Subcutaneous abdominal adipose tissue (tissue), 5 donors: ENCODE data around the gene SEMA6B.

Experiments
- H3K27ac ChIP-seq: one replicate; pipeline ENCODE4 v1.7.0; 2013; ENCODE audit warnings: low read depth, mild to moderate bottlenecking, inconsistent platforms, low read length, moderate library complexity
- H3K27me3 ChIP-seq, 5 donors: one replicate each; pipeline ENCODE4 v1.7.0; 2013; ENCODE audit warnings: low read length in 5 of 5, inconsistent platforms in 1 of 5; ENCODE audit not compliant: control insufficient read depth in 5 of 5, insufficient read depth in 4 of 5
- H3K36me3 ChIP-seq, 5 donors: one replicate each; pipeline ENCODE4 v1.7.0; 2013; ENCODE audit warnings: low read length in 5 of 5; ENCODE audit not compliant: control insufficient read depth in 5 of 5, insufficient read depth in 5 of 5
- H3K4me1 ChIP-seq, 5 donors: one replicate each; pipeline ENCODE4 v1.7.0; 2013; ENCODE audit warnings: low read length in 5 of 5, mild to moderate bottlenecking in 3 of 5, moderate library complexity in 1 of 5; ENCODE audit not compliant: control insufficient read depth in 5 of 5, insufficient read depth in 5 of 5
- H3K4me3 ChIP-seq, 5 donors: one replicate each; pipeline ENCODE4 v1.7.0; 2013; ENCODE audit warnings: low read length in 5 of 5, low read depth in 1 of 5
- H3K9ac ChIP-seq, 5 donors: one replicate each; pipeline ENCODE4 v1.7.0; 2013; ENCODE audit warnings: low read length in 5 of 5, mild to moderate bottlenecking in 4 of 5, moderate library complexity in 3 of 5
- H3K9me3 ChIP-seq, 5 donors: one replicate each; pipeline ENCODE4 v1.7.0; 2013; ENCODE audit warnings: low read length in 5 of 5; ENCODE audit not compliant: control insufficient read depth in 5 of 5
- donor health status: healthy.
- donor health status: healthy.
- donor health status: healthy.
- donor health status: healthy.
- donor health status: healthy.

Gene SEMA6B

DNA sequence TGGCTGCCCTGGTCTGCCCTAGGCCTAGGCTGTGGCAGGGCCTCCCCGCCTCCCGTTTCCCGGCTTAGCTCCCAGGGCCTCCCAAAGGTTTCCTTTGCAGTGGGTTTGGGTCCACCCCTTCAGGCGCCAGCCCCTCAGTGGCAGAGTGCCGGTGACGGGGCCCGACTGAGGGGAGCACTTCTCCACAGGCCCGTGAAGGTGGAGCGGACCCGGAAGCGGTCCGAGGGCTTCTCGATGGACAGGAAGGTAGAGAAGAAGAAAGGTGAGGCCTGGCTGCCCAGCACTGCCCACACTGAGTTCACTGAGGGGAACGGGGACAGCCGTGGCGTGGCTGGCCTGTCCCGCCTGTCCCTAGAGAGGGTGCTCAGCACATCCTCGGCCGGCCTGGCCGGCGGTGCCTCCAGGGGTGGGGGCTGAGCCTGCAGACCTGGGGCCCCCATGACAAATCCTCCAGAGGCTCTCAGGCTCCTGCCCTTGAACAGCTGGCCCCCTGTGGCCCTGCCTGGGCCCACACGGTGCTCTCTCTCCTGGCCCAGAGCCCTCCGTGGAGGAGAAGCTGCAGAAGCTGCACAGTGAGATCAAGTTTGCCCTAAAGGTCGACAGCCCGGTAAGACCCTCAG lies 61.6 kb downstream of the SEMA6B start:
- Histone ChIP-seq H3K27ac (no peak overlapping the region), H3K4me3 (no peak overlapping the region), H3K27me3 (no peaks in the 10 kb centered on the region), H3K9me3 (no peaks in the 10 kb centered on the region), H3K36me3 (peaks cover 0 to 90% (median 78%) of the 10 kb centered on the region in 5 donors), H3K9ac (no peak overlapping the region), H3K4me1 (peaks cover 3 to 16% (median 10%) of the 10 kb centered on the region in 5 donors)

DNA sequence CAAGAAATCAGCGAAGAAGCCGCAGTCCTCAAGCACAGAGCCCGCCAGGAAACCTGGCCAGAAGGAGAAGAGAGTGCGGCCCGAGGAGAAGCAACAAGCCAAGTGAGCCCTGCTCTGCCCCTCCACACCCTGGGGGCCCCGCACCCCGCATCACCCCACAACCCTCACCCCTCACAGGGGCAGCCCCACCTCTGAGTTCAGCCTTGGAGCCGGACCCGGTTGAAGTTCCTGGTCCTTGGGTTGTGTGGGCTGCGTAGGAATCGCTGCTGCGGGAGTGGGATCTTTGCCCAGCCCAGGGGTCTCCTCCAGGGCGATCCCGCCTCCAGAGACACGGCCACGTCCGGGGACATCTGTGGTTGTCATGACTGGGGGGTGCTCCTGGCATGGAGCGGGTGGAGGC lies 63.2 kb downstream of the SEMA6B start:
- H3K36me3 ChIP-seq, result peaks cover 0 to 89% (median 73%) of the 10 kb centered on the region in 5 donors
- H3K9ac ChIP-seq, result no peak overlapping the region
- no peaks in the 10 kb centered on the region for H3K9me3 ChIP-seq
- H3K27me3 ChIP-seq, result no peaks in the 10 kb centered on the region
- H3K4me1 ChIP-seq, result peaks cover 0 to 3% (median 0%) of the 10 kb centered on the region in 5 donors
- no peak overlapping the region for H3K27ac ChIP-seq
- H3K4me3 ChIP-seq, result no peak overlapping the region

DNA sequence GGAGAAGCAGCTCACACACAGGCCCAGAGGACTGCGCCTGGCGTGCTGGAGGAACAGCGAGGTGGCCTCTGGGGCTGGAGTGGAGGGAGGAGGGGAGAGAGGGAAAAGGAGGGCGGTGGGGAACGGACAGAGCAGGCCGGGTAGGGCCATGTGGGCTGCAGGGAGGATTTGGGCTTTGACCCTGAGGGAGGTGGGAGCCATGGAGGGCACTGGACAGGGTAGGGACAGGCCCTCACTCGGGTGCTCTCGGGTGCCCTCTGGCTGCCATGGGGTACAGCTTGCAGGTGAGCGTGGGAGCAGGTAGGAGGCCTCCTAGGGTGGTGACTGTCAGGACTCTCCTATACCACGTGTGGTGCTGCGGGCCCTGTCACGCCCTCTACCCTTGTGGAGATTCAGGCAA lies 64.0 kb downstream of the SEMA6B start:
- Histone ChIP-seq H3K9me3 (no peaks in the 10 kb centered on the region), H3K27me3 (no peaks in the 10 kb centered on the region), H3K36me3 (peaks cover 0 to 85% (median 67%) of the 10 kb centered on the region in 5 donors), H3K4me3 (no peak overlapping the region), H3K4me1 (no peaks in the 10 kb centered on the region), H3K9ac (no peak overlapping the region), H3K27ac (no peak overlapping the region)

DNA sequence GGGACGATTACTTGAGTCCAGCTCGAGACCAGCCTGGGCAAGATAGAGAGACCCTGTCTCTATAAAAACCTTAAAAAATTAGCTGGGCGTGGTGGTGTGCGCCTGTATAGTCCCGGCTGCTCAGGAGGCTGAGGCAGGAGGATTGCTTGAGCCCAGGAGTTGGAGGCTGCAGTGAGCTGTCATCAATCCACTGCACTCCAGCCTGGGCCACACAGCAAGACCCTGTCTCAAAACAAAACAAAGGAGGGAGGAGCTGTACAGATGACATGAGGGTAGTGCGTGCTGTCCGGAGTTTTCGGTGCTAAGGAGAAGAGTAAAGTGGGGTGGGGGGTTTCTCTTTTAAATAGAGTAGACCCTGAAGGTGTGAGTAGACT lies 64.8 kb downstream of the SEMA6B start:
- Histone ChIP-seq H3K9me3 (no peaks in the 10 kb centered on the region), H3K9ac (no peak overlapping the region), H3K36me3 (peaks cover 0 to 85% (median 72%) of the 10 kb centered on the region in 5 donors), H3K27ac (no peak overlapping the region), H3K4me1 (no peaks in the 10 kb centered on the region), H3K27me3 (no peaks in the 10 kb centered on the region), H3K4me3 (no peak overlapping the region)

DNA sequence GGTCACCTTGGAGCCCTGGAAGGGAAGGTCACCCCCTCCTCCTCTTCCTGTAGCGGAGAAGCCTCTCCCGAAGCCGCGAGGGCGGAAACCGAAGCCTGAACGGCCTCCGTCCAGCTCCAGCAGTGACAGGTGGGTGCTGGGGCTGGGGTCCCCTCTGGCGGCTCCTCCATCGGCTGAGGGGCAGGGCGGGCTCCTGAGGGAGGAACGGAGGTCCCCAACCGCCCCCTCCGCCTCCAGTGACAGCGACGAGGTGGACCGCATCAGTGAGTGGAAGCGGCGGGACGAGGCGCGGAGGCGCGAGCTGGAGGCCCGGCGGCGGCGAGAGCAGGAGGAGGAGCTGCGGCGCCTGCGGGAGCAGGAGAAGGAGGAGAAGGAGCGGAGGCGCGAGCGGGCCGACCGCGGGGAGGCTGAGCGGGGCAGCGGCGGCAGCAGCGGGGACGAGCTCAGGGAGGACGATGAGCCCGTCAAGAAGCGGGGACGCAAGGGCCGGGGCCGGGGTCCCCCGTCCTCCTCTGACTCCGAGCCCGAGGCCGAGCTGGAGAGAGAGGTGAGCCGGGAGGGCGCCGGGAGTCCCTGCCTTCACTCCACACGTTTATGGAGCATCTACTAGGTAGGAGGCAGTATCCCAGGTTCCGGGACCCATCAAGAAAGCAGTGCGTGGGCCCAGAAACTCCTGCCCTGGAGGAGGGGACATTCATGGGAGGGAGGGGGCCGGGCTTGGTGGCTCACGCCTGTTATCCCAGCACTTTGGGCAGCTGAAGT lies 65.4 kb downstream of the SEMA6B start:
- no peak overlapping the region for H3K4me3 ChIP-seq
- no peak overlapping the region for H3K9ac ChIP-seq
- H3K36me3 ChIP-seq, result peaks cover 0 to 89% (median 74%) of the 10 kb centered on the region in 5 donors
- H3K9me3 ChIP-seq, result no peaks in the 10 kb centered on the region
- no peaks in the 10 kb centered on the region for H3K4me1 ChIP-seq
- H3K27ac ChIP-seq, result no peak overlapping the region
- no peaks in the 10 kb centered on the region for H3K27me3 ChIP-seq

DNA sequence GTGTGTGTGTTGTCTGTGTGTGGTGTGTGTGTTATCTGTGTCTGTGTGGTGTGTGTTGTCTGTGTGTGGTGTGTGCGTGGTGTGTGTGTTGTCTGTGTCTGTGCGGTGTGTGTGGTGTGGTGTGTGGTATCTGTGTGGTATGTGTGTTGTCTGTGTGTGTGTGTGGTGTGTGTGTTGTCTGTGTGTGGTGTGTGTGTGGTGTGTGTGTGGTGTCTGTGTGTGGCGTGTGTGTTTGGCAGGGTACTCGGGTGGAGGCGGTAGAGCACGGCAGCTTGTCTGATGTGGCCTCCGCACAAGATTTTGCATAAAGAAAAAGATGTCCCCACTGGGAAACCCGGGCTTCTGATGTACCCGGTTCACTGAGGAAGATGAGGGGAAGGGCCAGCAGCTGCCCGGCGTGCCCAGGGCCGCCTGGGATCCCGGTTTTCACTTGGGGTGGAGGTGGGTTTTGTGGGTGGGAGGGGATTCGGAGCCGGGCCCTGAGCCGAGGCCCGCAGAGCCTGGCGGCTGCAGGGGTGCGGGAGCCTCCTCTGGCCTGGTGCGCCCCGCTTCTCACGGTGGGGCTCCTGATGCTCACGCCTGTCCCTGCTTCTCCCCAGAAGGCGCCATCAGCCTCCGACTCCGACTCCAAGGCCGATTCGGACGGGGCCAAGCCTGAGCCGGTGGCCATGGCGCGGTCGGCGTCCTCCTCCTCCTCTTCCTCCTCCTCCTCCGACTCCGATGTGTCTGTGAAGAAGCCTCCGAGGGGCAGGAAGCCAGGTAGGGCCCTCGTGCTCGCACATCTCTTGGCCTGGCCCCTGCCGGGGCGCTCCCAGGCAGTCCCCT lies 66.2 kb downstream of the SEMA6B start:
- Histone ChIP-seq H3K4me1 (no peaks in the 10 kb centered on the region), H3K36me3 (peaks cover 0 to 90% (median 76%) of the 10 kb centered on the region in 5 donors), H3K9me3 (no peaks in the 10 kb centered on the region), H3K27ac (no peak overlapping the region), H3K4me3 (no peak overlapping the region), H3K9ac (no peak overlapping the region), H3K27me3 (no peaks in the 10 kb centered on the region)
